Inferior parietal cortex (tissue), 1 donor: ENCODE results near the gene ARFGAP1.

Experiments used
- DNase-seq: peaks from one replicate; pipeline ENCODE4 v3.0.0-alpha.2; 2016; ENCODE audit errors: extremely low spot score

ARFGAP1 gene

GRCh38 chr20:63277466-63278272, 5.1 kb downstream of the ARFGAP1 start:
- no peak for DNase-seq

- no peak for DNase-seq
Measured at GRCh38 chr20:63278661-63279060, 6.0 kb downstream of the ARFGAP1 start.

DNA sequence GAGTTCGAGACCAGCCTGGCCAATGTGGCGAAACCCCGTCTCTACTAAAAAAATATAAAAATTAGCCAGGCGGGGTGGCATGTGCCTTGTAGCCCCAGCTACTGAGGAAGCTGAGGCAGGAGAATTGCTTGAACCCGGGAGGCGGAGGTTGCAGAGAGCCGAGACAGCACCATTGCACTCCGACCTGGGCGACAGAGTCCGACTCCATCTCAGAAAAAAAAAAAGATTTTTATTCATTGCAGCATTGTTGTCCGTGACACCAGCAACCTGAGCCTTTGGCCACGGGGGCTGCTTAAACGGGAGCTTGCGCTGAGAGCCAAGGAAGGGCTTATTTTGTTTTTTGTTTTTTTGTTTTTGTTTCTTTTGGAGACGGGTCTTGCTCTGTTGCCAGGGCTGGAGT, 7.3 kb downstream of the ARFGAP1 start:
- DNase-seq = no peak

DNA sequence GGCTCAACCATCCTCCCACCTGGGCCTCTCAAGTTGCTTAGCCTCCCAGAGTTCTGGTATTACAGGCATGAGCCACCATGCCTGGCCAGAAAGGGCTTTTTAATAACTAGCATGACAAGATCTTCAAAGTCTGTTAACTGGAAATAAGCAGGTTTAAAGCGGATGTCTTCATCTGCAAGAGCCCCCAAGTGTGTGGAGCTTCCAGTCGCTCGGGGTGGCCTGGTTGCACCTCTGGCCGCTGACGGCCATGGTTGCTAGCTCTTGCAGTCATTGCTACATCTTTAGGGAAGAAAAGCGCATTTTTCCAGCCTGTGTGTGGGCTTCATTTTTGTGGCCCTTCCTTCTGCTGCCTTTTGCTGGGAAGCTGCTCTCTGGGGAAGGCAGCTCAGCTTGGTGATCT, 7.8 kb downstream of the ARFGAP1 start:
- no peak for DNase-seq

- no peak for DNase-seq
Measured at GRCh38 chr20:63280929-63281545, 8.4 kb downstream of the ARFGAP1 start.

GRCh38 chr20:63281742-63282665, 9.4 kb downstream of the ARFGAP1 start:
- DNase-seq = no peak

GRCh38 chr20:63282946-63283345, 10.3 kb downstream of the ARFGAP1 start:
- no peak for DNase-seq

- DNase-seq = no peak
Measured at GRCh38 chr20:63283397-63284082, 10.9 kb downstream of the ARFGAP1 start.

DNA sequence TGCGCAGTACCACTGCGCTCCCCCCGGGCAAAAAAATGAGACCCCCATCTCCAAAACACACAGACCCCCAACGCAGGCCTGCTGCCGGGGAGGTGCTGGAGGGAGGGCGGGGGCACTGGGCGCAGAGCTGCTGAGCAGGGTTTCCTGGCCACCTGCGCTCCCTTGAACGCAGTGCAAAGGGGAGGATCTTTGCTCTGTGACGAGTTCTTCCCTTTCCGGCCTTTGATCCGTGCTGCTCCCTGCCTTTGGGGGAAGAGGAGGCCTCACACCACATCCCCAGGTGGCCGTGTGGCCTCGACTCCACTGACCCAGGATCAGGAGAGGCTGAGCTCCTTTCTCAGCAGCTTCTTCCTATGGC, 11.4 kb downstream of the ARFGAP1 start:
- DNase-seq = no peak

GRCh38 chr20:63284544-63284949, 11.9 kb downstream of the ARFGAP1 start:
- DNase-seq = no peak

GRCh38 chr20:63284981-63285524, 12.4 kb downstream of the ARFGAP1 start:
- DNase-seq = no peak

- DNase-seq = no peak
Measured at GRCh38 chr20:63285636-63286615, 13.3 kb downstream of the ARFGAP1 start.

DNA sequence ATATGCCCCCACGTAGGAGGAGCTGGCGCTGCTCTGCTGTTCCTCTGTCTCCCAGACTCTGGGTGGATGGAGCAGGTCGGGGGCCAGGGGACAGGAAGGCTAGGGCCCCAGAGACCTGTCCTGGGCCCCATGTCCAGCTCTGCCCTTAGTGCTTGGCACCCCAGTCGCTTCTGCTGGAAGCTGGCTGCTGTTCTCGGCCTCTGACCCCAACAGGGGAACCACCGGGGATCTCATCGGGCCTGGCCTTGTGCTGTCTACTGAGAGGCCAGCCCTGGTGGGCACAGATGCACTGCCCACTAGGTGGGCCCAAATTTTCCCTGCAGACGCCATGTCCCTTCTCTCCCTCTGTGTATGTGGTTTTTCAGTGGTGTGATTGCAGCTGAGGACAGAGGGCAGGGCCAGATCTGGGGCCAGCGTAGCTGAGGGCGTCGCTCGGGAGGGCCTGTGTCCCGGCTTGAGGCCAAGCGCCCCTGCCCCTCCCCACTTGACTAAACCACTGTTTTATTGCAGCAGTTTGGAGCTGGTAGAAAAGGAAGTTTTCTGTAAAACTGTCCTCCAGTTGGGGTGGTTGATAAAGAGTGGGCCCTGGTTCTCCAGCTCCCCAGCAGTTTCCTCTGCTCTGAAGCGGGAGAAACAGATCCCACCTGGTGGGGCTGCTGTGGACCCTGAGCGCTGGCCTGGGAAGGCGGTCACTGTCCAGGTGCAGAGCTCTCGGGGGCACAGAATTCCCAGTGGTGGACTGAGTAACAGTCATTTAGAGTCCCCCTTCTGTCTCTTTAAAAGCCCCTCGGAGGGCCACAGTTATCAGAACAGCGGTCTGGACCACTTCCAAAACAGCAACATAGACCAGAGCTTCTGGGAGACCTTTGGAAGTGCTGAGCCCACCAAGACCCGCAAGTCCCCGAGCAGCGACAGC, 14.4 kb downstream of the ARFGAP1 start:
- no peak for DNase-seq

DNA sequence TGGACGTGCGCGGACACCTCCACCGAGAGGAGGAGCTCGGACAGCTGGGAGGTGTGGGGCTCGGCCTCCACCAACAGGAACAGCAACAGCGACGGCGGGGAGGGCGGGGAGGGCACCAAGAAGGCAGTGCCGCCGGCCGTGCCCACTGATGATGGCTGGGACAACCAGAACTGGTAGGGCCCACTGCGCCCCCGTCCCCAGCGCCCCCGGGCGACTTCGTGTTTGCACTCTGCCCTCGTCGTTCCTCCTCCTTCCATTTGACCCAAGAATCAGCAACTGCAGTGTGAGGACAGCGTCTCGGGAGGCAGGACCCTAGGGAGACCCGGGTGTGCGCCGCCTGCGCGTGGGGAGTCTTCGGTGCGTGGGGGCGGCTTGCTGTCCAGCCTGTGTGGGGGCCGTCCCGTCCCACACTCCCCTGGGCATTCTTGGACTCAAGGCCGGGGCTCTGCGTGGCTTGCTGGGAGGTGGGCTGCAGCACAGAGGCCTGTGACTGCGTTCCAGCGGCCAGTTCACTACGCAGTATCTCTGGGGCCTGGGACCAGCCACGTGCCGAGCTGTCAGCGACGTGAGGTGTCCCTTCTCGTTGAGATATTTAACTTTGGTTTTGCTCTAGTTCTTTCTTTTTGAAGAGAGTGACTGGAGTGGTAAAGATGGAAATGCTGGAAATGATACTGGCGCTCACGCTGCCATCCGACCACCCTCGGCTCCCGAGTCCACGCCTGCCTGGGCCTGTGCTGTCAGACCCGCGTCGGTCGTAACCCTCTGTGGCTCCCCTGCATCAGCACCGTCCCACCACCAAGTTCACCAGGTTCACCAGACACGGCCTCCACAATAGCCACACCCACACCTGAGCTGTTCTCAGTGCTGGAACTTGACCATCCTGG, 15.3 kb downstream of the ARFGAP1 start:
- no peak for DNase-seq

GRCh38 chr20:63288581-63289251, 16.1 kb downstream of the ARFGAP1 start:
- DNase-seq = no peak

DNA sequence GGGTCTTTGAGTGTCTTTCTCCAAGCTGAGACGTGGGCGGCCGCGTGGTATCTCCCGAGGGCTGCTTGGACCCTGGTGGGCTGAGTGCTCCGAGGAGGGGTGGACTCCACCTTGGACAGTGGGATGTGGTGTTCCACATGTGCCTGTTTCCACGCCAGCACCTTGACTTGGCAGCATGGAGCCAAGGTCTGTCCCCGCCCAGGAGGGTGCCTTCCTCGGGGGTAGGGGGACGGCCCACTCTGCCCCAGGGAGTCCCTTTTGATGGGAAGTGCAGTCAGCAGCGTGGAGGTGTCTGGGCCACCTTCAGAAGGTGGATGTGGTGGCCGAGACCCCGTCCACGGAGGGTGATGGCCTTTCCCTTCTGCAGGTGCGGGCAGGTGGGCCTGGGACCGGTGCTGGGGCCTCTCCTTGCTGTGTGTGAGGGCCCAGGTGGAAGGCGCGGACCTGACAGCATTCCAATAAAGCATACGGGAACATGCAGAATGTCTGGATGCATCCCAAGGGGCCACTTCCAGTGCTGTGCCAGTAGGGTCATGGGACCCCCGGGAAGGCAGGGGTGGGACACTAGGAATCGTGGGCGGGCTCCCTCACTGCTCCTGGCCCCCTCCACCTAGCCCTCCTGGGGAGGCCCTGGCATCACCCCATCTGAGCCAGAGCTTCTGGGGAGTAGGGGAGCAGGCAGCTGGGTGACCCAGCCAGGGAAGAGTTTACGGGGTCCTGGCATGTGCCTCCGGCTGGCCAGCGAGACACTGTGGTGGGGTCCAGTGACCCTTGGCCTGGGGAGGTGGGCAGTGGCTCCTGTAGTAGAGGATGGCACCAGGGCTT, 16.9 kb downstream of the ARFGAP1 start:
- no peak for DNase-seq
